T-helper 17 cell (primary cell): ENCODE results near the gene SLC9A4. TPM values are rescaled to one million over a fixed set of nuclear protein-coding genes. Genes with fewer than 3 reads are reported as not detected.
"Not testable (repeated sequence)": the region's sequence is repeated elsewhere in the genome, so short reads cannot be mapped to it uniquely, and the experiment has no call there.

Experiments
- ATAC-seq: fragments of 150-1000 bp; cut with Tn5 transposase; 2 replicates; pipeline ENCODE4 v1.10.0; 2021; ENCODE audit warnings: mild to moderate bottlenecking, moderate library complexity
- DNase-seq, 3 donors: peaks; one replicate each; pipeline versions ENCODE4 v3.0.0 to v3.0.0-alpha.2; 2020 to 2021
- H3K9me3 ChIP-seq: one replicate; pipeline ENCODE4 v1.7.0; 2013; ENCODE audit warnings: low read length, mild to moderate bottlenecking; ENCODE audit not compliant: control insufficient read depth, poor library complexity, severe bottlenecking
- H3K27ac Mint-ChIP-seq: one replicate; pipeline ENCODE4 v1.8.0; 2022; ENCODE audit warnings: mild to moderate bottlenecking, moderate library complexity, mixed read lengths
- H3K27me3 Mint-ChIP-seq: one replicate; pipeline ENCODE4 v1.8.0; 2022; ENCODE audit warnings: mixed read lengths
- H3K36me3 Mint-ChIP-seq: one replicate; pipeline ENCODE4 v1.8.0; 2022; ENCODE audit warnings: low read depth, mixed read lengths
- H3K4me1 Mint-ChIP-seq: one replicate; pipeline ENCODE4 v1.8.0; 2022; ENCODE audit warnings: mild to moderate bottlenecking, mixed read lengths
- H3K4me3 Mint-ChIP-seq: one replicate; pipeline ENCODE4 v1.8.0; 2022; ENCODE audit warnings: mild to moderate bottlenecking, moderate library complexity, mixed read lengths
- total RNA-seq, 4 donors: library from RNA in 2 of 4; stranded (reverse) in 2 of 4; gene quantifications; one replicate each; pipeline ENCODE4 v1.2.3 and lab custom pipeline; 2022 to 2026

Gene SLC9A4
- total RNA-seq, 2 donors from 2014 or later, result 0.12 to 0.18 TPM

GRCh38 chr2:102551329-102552096 lies 78.5 kb downstream of the SLC9A4 start:
- no peaks in the 10 kb centered on the region for H3K4me1 Mint-ChIP-seq
- no peaks in the 10 kb centered on the region for H3K36me3 Mint-ChIP-seq
- H3K4me3 Mint-ChIP-seq, result no peak overlapping the region
- no peak for DNase-seq
- no peak for ATAC-seq
- peaks cover 9% of the 10 kb centered on the region for H3K27me3 Mint-ChIP-seq
- H3K9me3 ChIP-seq, result peaks cover 3% of the 10 kb centered on the region
- no peak overlapping the region for H3K27ac Mint-ChIP-seq

GRCh38 chr2:102553601-102554000 lies 80.6 kb downstream of the SLC9A4 start:
- Mint-ChIP-seq H3K36me3 (no peaks in the 10 kb centered on the region), H3K27ac (no peak overlapping the region), H3K4me1 (no peaks in the 10 kb centered on the region), H3K4me3 (no peak overlapping the region), H3K27me3 (peaks cover 9% of the 10 kb centered on the region)
- ATAC-seq, result no peak
- no peak for DNase-seq
- no peaks in the 10 kb centered on the region for H3K9me3 ChIP-seq

GRCh38 chr2:102558463-102558862 lies 85.4 kb downstream of the SLC9A4 start:
- Mint-ChIP-seq H3K4me1 (no peaks in the 10 kb centered on the region), H3K4me3 (no peak overlapping the region), H3K36me3 (no peaks in the 10 kb centered on the region), H3K27ac (no peak overlapping the region), H3K27me3 (peaks cover 16% of the 10 kb centered on the region)
- no peaks in the 10 kb centered on the region for H3K9me3 ChIP-seq
- ATAC-seq (no peak), DNase-seq (no peak)

GRCh38 chr2:102562542-102562941 lies 89.5 kb downstream of the SLC9A4 start:
- ATAC-seq, H3K4me1 Mint-ChIP-seq, H3K4me3 Mint-ChIP-seq, DNase-seq, H3K27ac Mint-ChIP-seq, H3K36me3 Mint-ChIP-seq, H3K9me3 ChIP-seq: not testable (repeated sequence)
- peaks cover 21% of the 10 kb centered on the region for H3K27me3 Mint-ChIP-seq

GRCh38 chr2:102575888-102576287 lies 102.9 kb downstream of the SLC9A4 start:
- no peak for DNase-seq
- no peak overlapping the region for H3K27ac Mint-ChIP-seq
- H3K9me3 ChIP-seq, result no peaks in the 10 kb centered on the region
- no peaks in the 10 kb centered on the region for H3K36me3 Mint-ChIP-seq
- no peak for ATAC-seq
- H3K27me3 Mint-ChIP-seq, result peaks cover 13% of the 10 kb centered on the region
- no peaks in the 10 kb centered on the region for H3K4me1 Mint-ChIP-seq
- H3K4me3 Mint-ChIP-seq, result no peak overlapping the region

- ATAC-seq (no peak), DNase-seq (no peak)
- H3K27me3 Mint-ChIP-seq, result peaks cover 13% of the 10 kb centered on the region
- no peaks in the 10 kb centered on the region for H3K36me3 Mint-ChIP-seq
- no peaks in the 10 kb centered on the region for H3K9me3 ChIP-seq
- no peak overlapping the region for H3K27ac Mint-ChIP-seq
- H3K4me3 Mint-ChIP-seq, result no peak overlapping the region
- H3K4me1 Mint-ChIP-seq, result peaks cover 3% of the 10 kb centered on the region
These were observed 105.3 kb downstream of the SLC9A4 start for GRCh38 chr2:102578376-102578775.

- peaks cover 3% of the 10 kb centered on the region for H3K4me1 Mint-ChIP-seq
- no peaks in the 10 kb centered on the region for H3K36me3 Mint-ChIP-seq
- ATAC-seq (no peak), DNase-seq (no peak)
- H3K9me3 ChIP-seq, result no peaks in the 10 kb centered on the region
- peaks cover 18% of the 10 kb centered on the region for H3K27me3 Mint-ChIP-seq
- H3K27ac Mint-ChIP-seq, result no peak overlapping the region
- H3K4me3 Mint-ChIP-seq, result no peak overlapping the region
These were observed 108.9 kb downstream of the SLC9A4 start for GRCh38 chr2:102581911-102582310.

GRCh38 chr2:102582845-102583244 lies 109.8 kb downstream of the SLC9A4 start:
- DNase-seq (no peak), ATAC-seq (no peak)
- H3K4me3 Mint-ChIP-seq, result no peak overlapping the region
- peaks cover 24% of the 10 kb centered on the region for H3K27me3 Mint-ChIP-seq
- no peak overlapping the region for H3K27ac Mint-ChIP-seq
- no peaks in the 10 kb centered on the region for H3K36me3 Mint-ChIP-seq
- no peaks in the 10 kb centered on the region for H3K9me3 ChIP-seq
- peaks cover 3% of the 10 kb centered on the region for H3K4me1 Mint-ChIP-seq

Other genes with a start within 250 kb of the SLC9A4 start
- gene IL1RL1, start 161.7 kb upstream of the SLC9A4 start, total RNA-seq, result under 1 TPM; 0.60 to 0.99 TPM
- gene IL18R1, start 117.4 kb upstream of the SLC9A4 start, total RNA-seq, result 10 to 100 TPM; 17.4 to 31.7 TPM
- gene IL18RAP, start 50.1 kb upstream of the SLC9A4 start, total RNA-seq, result 1 to 10 TPM; 6.0 to 8.8 TPM
- gene SLC9A2, start 146.3 kb downstream of the SLC9A4 start, total RNA-seq, result not detected